Ishikawa (cell line): ENCODE measurements around the gene FASN.

Experiments used
- CEBPB ChIP-seq: IDR thresholded peaks from 2 replicates; pipeline ENCODE4 v1.6.1; 2012
- CREB1 ChIP-seq: IDR thresholded peaks from 2 replicates; pipeline ENCODE4 v1.6.1; 2012; ENCODE audit warnings: low read depth
- EGR1 ChIP-seq: IDR thresholded peaks from 2 replicates; pipeline ENCODE4 v1.6.1; 2012
- EP300 ChIP-seq: IDR thresholded peaks from 2 replicates; pipeline ENCODE4 v1.6.1; 2012; ENCODE audit warnings: borderline replicate concordance
- FOXM1 ChIP-seq: IDR thresholded peaks from 2 replicates; pipeline ENCODE4 v1.6.1; 2012; ENCODE audit warnings: low read depth, borderline replicate concordance
- NFIC ChIP-seq: IDR thresholded peaks from 2 replicates; pipeline ENCODE4 v1.6.1; 2012
- RAD21 ChIP-seq: IDR thresholded peaks from 2 replicates; pipeline ENCODE4 v1.6.1; 2012; ENCODE audit warnings: low read depth
- TAF1 ChIP-seq: IDR thresholded peaks from 2 replicates; pipeline ENCODE4 v1.6.1; 2012; ENCODE audit warnings: low read depth, mild to moderate bottlenecking
- TCF12 ChIP-seq: IDR thresholded peaks from 2 replicates; pipeline ENCODE4 v1.6.1; 2012; ENCODE audit warnings: low read depth
- TEAD4 ChIP-seq: IDR thresholded peaks from 2 replicates; pipeline ENCODE4 v1.6.1; 2012
- USF1 ChIP-seq: IDR thresholded peaks from 2 replicates; pipeline ENCODE4 v1.6.1; 2012
- YY1 ChIP-seq: IDR thresholded peaks from 2 replicates; pipeline ENCODE4 v1.6.1; 2012; ENCODE audit warnings: low read depth
- TF ChIP-seq, protein P1 (sequence below): IDR thresholded peaks from 2 replicates; pipeline ENCODE4 v1.6.1; 2012
- TF ChIP-seq, protein P2 (sequence below): IDR thresholded peaks from 2 replicates; pipeline ENCODE4 v1.6.1; 2012; ENCODE audit warnings: low read depth, mild to moderate bottlenecking

DNA sequence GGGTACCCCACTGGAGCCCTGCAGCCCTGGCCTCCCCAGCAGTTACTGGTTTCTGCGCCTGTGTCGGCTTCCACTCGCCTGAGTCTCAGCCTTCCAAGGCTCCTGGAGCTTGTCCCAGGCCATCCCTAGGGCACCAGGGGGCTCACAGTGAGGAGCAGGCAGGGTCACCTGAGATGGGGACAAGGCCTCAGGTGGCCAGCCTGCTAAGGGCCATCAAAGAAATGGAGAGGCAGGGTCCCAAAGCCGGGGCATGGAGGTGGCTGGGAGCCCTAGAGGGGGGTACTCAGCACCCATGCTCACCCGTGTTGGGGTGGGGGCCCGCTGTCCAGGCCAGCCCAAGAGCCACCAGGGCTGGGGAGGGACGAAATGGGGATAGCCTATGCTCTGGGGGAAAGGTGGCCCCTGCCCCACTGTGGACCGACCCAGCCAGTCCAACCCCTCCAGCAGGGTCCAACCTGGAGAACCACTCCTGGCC is 1.3 kb downstream of the FASN start:
- no peak for TF ChIP-seq EP300
- TF ChIP-seq CEBPB = no peak
- TF ChIP-seq TCF12 = no peak
- no peak for TF ChIP-seq RAD21
- TF ChIP-seq, protein P1, sequence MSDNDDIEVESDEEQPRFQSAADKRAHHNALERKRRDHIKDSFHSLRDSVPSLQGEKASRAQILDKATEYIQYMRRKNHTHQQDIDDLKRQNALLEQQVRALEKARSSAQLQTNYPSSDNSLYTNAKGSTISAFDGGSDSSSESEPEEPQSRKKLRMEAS = no peak
- no peak for TF ChIP-seq YY1
- no peak for TF ChIP-seq CREB1
- no peak for TF ChIP-seq EGR1
- TF ChIP-seq, protein P2, sequence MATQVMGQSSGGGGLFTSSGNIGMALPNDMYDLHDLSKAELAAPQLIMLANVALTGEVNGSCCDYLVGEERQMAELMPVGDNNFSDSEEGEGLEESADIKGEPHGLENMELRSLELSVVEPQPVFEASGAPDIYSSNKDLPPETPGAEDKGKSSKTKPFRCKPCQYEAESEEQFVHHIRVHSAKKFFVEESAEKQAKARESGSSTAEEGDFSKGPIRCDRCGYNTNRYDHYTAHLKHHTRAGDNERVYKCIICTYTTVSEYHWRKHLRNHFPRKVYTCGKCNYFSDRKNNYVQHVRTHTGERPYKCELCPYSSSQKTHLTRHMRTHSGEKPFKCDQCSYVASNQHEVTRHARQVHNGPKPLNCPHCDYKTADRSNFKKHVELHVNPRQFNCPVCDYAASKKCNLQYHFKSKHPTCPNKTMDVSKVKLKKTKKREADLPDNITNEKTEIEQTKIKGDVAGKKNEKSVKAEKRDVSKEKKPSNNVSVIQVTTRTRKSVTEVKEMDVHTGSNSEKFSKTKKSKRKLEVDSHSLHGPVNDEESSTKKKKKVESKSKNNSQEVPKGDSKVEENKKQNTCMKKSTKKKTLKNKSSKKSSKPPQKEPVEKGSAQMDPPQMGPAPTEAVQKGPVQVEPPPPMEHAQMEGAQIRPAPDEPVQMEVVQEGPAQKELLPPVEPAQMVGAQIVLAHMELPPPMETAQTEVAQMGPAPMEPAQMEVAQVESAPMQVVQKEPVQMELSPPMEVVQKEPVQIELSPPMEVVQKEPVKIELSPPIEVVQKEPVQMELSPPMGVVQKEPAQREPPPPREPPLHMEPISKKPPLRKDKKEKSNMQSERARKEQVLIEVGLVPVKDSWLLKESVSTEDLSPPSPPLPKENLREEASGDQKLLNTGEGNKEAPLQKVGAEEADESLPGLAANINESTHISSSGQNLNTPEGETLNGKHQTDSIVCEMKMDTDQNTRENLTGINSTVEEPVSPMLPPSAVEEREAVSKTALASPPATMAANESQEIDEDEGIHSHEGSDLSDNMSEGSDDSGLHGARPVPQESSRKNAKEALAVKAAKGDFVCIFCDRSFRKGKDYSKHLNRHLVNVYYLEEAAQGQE = no peak
- no peak for TF ChIP-seq USF1
- no peak for TF ChIP-seq TAF1
- TF ChIP-seq FOXM1 = no peak
- TF ChIP-seq NFIC = no peak
- TF ChIP-seq TEAD4 = no peak
